GM19099 (cell line): Measurements from ENCODE around the gene TMEM120B.

Source experiments
- POLR2A ChIP-seq: IDR thresholded peaks from 3 replicates; pipeline ENCODE4 v1.6.1; 2011; ENCODE audit warnings: low read depth; ENCODE audit not compliant: insufficient read length; ENCODE audit errors: extremely low read depth

TMEM120B gene

GRCh38 chr12:121823101-121823726 is 110.7 kb downstream of the TMEM120B start:
- TF ChIP-seq POLR2A: no peak

GRCh38 chr12:121823727-121824115 is 111.2 kb downstream of the TMEM120B start:
- no peak for TF ChIP-seq POLR2A

- TF ChIP-seq POLR2A: no peak
Observed at GRCh38 chr12:121825041-121825523, 112.5 kb downstream of the TMEM120B start.

- no peak for TF ChIP-seq POLR2A
Observed at GRCh38 chr12:121826318-121827150, 114.0 kb downstream of the TMEM120B start.

GRCh38 chr12:121827351-121828099 is 115.0 kb downstream of the TMEM120B start:
- no peak for TF ChIP-seq POLR2A

GRCh38 chr12:121828306-121828705 is 115.8 kb downstream of the TMEM120B start:
- TF ChIP-seq POLR2A: no peak

GRCh38 chr12:121828826-121829225 is 116.3 kb downstream of the TMEM120B start:
- no peak for TF ChIP-seq POLR2A

- TF ChIP-seq POLR2A: no peak
Observed at GRCh38 chr12:121829250-121829918, 116.8 kb downstream of the TMEM120B start.

GRCh38 chr12:121830134-121830533 is 117.6 kb downstream of the TMEM120B start:
- TF ChIP-seq POLR2A: no peak

GRCh38 chr12:121830588-121831265 is 118.2 kb downstream of the TMEM120B start:
- no peak for TF ChIP-seq POLR2A
